AG04450 (cell line): ENCODE data around the gene FAM107B. TPM values are rescaled to one million over a fixed set of nuclear protein-coding genes. Genes with fewer than 3 reads are reported as not detected.

Experiments used
- CTCF ChIA-PET: fragments of 300-600, 350-600 bp; formaldehyde crosslinking; extraction: SDS; loops from one replicate; lab custom pipeline; 2022; ENCODE audit warnings: antibody characterized with exemption, inconsistent platforms; lab: Charles Lee
- POLR2A ChIA-PET: fragments of 350-600 bp; formaldehyde crosslinking; extraction: SDS; loops from one replicate; lab custom pipeline; 2021; ENCODE audit warnings: antibody characterized with exemption, inconsistent platforms; lab: Yijun Ruan, JAX
- DNase-seq: peaks from one replicate; pipeline ENCODE4 v3.0.0-alpha.2; 2011; ENCODE audit warnings: low read depth, low spot score
- H3K27ac ChIP-seq: one replicate; pipeline ENCODE4 v1.5.1; 2012; ENCODE audit warnings: low read depth, low read length, control low read depth
- H3K27me3 ChIP-seq: one replicate; pipeline ENCODE4 v1.6.0; 2012; ENCODE audit warnings: low read length; ENCODE audit not compliant: control insufficient read depth, insufficient read depth
- H3K4me3 ChIP-seq: 2 replicates; pipeline ENCODE4 v1.5.1; 2011; ENCODE audit warnings: mild to moderate bottlenecking, low read depth, low read length, control low read depth
- H3K9me3 ChIP-seq: 2 replicates; pipeline ENCODE4 v1.5.1; 2012; ENCODE audit warnings: low read length; ENCODE audit not compliant: control insufficient read depth, insufficient read depth
- polyA plus RNA-seq: library from polyadenylated mRNA; depleted of rRNA; stranded (reverse); fragments of >200 nt; gene quantifications from 2 replicates; pipeline ENCODE4 v1.2.3, GENCODE V29; 2011
- TF ChIP-seq, protein P1 (sequence below): IDR thresholded peaks from 2 replicates; pipeline ENCODE4 v1.5.1; 2011; ENCODE audit warnings: low read depth, low read length, control low read depth, inconsistent platforms

The FAM107B gene
- polyA plus RNA-seq, 1 experiment: 41.4 TPM

DNA sequence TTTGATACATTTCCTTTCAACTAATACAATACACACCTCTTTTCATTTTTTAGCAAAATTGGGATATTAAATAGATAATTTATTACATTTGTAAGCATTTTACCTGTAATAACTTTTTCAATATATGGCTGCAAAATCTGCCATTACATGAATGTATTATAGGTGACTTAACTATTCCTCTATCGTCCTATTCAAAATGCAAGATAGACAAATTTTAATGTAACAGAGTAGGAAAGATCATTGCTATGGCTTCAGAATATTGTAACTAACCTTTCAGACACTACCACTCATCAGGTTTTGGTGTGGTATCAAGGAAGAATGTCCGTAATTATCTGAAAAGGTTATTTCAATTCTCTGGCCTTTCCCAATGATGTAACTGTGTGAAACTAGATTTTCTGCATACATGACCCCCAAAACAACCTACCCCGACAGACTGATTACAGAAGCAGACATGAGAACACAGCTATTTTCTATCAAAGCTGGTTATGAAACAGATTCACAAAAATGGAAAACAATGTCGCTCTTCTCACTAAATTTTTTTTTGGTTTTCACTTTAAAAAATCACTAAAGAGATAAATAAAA is 211.2 kb downstream of the FAM107B start:
- Histone ChIP-seq H3K9me3 (peaks cover 4% of the 10 kb centered on the region), H3K27me3 (no peaks in the 10 kb centered on the region), H3K4me3 (no peak overlapping the region), H3K27ac (no peak overlapping the region)
- POLR2A ChIA-PET: no interaction called here
- CTCF ChIA-PET: interaction anchor here (1.2 to 1.6 kb wide), 2 partner anchors 120 to 259 kb away, joined by 3 to 7 read pairs; no protein-coding TSS in a partner anchor
- TF ChIP-seq, protein P1, sequence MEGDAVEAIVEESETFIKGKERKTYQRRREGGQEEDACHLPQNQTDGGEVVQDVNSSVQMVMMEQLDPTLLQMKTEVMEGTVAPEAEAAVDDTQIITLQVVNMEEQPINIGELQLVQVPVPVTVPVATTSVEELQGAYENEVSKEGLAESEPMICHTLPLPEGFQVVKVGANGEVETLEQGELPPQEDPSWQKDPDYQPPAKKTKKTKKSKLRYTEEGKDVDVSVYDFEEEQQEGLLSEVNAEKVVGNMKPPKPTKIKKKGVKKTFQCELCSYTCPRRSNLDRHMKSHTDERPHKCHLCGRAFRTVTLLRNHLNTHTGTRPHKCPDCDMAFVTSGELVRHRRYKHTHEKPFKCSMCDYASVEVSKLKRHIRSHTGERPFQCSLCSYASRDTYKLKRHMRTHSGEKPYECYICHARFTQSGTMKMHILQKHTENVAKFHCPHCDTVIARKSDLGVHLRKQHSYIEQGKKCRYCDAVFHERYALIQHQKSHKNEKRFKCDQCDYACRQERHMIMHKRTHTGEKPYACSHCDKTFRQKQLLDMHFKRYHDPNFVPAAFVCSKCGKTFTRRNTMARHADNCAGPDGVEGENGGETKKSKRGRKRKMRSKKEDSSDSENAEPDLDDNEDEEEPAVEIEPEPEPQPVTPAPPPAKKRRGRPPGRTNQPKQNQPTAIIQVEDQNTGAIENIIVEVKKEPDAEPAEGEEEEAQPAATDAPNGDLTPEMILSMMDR: no peak
- DNase-seq: no peak

DNA sequence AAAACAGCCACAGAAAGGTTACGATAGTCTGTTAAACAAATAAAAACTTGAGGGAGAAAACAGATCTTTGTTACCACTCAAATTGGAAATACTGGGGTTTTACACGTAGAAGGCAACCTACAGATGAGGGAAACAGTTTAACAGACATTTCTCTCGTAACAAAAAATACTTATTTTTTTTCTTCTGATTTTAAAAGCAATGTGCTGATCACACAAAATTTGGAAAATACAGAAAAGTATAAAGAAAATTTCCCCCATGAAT is 211.7 kb downstream of the FAM107B start:
- no peak overlapping the region for H3K4me3 ChIP-seq
- no peak for DNase-seq
- H3K27me3 ChIP-seq: no peaks in the 10 kb centered on the region
- peaks cover 4% of the 10 kb centered on the region for H3K9me3 ChIP-seq
- CTCF ChIA-PET: interaction anchor here (1.6 kb wide), 1 partner anchor 260 kb away, joined by 7 read pairs; no protein-coding TSS in a partner anchor
- TF ChIP-seq, protein P1: no peak
- POLR2A ChIA-PET: no interaction called here
- H3K27ac ChIP-seq: no peak overlapping the region

DNA sequence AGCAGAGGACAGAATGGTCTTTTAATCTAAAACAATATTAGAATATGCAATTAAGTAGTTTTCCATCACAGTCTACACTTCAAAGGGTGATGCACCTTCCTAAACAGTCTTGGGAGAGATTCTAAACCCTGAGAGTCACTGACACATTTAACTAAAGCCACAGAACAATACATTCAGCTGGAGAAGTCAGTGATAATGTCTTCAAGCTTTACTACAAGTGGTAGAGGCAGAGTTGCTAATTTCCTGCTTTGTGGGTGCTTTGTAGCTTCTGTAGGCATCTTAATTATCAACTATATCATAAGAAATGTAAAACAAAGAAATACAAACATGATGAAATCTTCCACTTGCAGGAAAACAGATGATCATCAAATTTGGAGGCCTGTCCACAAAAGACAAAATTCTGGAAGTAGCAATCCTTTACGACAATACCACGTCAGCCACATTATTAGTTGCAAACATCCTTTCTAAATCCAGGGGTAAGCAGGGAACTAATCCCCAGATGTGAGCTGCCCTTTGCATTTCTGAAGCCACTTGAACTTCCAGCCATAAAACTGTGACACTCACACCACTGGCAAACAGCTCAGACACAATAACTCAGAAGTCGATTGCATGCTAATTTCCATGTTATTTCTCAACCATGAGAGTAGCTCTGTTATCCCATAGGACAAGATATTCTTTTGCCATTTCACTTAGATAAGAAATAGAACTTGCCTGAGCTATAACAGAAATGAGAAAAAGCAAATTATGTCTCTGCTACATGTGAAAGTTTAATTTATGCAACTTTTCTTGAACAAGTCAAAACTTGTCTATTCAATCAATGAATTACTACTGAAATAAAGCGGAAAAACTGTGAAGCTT is 212.2 kb downstream of the FAM107B start:
- ChIA-PET POLR2A (no interaction called here), CTCF (interaction anchor here (1.6 kb wide), 1 partner anchor 260 kb away, joined by 7 read pairs; no protein-coding TSS in a partner anchor)
- no peak overlapping the region for H3K27ac ChIP-seq
- no peaks in the 10 kb centered on the region for H3K27me3 ChIP-seq
- TF ChIP-seq, protein P1: no peak
- H3K9me3 ChIP-seq: peaks cover 4% of the 10 kb centered on the region
- no peak for DNase-seq
- no peak overlapping the region for H3K4me3 ChIP-seq

DNA sequence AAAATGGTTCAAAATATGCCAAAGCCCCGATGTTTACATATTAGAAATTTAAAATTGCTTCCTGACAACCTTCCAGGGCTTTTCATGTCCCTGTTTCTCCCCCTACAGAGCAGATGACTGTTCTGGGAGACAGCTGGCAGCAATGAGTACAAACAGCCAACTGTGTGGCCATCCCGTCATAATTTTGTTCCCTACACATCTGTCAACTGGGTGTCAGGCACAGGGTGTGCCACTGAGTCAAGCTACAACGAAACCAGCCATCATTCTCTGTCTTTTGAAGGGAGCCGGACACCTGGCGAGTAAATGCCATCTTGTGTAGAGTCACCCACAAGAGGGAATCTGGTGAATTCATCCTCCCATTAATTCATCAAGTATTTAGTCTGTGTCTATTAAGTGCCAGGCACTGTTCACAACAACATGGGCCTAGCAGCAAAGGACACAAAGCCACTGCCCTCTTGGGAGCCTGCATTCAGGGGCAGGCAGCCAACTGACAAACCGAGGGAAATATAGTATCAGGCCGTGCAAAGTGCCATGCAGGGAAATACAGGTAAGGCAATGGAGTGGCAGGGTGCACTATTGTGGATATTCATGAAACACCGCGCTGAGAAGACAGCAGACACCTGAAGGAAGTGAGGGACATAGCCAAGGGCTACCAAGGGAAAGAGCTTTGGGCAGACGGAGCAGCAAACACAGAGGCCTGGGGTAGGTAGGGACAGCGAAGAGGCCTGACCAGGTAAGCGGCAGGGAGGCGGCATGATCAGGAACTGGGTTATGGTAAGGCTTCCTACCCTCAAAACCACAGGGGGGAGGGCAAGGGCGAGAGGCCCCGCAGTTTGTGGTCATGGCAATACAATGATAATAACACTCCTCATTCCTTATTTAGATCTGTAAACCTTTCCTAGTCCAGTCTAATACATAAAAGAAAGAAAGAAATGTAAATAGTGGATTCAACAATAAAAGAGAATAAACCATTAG is 213.6 kb downstream of the FAM107B start:
- no peaks in the 10 kb centered on the region for H3K9me3 ChIP-seq
- POLR2A ChIA-PET: no interaction called here
- DNase-seq: no peak
- TF ChIP-seq, protein P1: no peak
- no peak overlapping the region for H3K4me3 ChIP-seq
- H3K27me3 ChIP-seq: no peaks in the 10 kb centered on the region
- CTCF ChIA-PET: no interaction called here
- no peak overlapping the region for H3K27ac ChIP-seq
